Tibial artery (tissue), 4 donors: ENCODE measurements around the gene SNX32.

ENCODE experiments used
- DNase-seq, 2 donors: peaks; one replicate each; pipeline ENCODE4 v3.0.0-alpha.2; 2019
- H3K27ac ChIP-seq, 2 donors: fragments of 200-600 bp; sonication (generic) in 1 of 2; 1 replicate in 1 of 2; 2 replicates in 1 of 2; pipeline ENCODE4 v1.5.1; 2018 to 2019; ENCODE audit warnings: mild to moderate bottlenecking in 1 of 2
- H3K27me3 ChIP-seq, 2 donors: fragments of 200-600 bp; sonication (generic) in 1 of 2; one replicate each; pipeline versions ENCODE4 v1.5.1 to v1.6.0; 2016 to 2019
- H3K36me3 ChIP-seq, 3 donors: fragments of 200-600 bp; sonication (generic) in 2 of 3; one replicate each; pipeline ENCODE4 v1.5.1; 2016 to 2019; ENCODE audit warnings: mild to moderate bottlenecking in 2 of 3
- H3K4me1 ChIP-seq, 4 donors: fragments of 200-600 bp; sonication (generic) in 2 of 4; 1 replicate in 3 of 4; 2 replicates in 1 of 4; pipeline ENCODE4 v1.5.1; 2016 to 2019
- H3K4me3 ChIP-seq, 2 donors: fragments of 200-600 bp; sonication (generic) in 1 of 2; 1 replicate in 1 of 2; 2 replicates in 1 of 2; pipeline ENCODE4 v1.5.1; 2018 to 2019; ENCODE audit warnings: mild to moderate bottlenecking in 2 of 2
- H3K9me3 ChIP-seq, 3 donors: fragments of 200-600 bp; sonication (generic) in 1 of 3; one replicate each; pipeline ENCODE4 v1.5.1; 2016 to 2019
- CTCF ChIP-seq, 2 experiments: fragments of 200-600 bp in 1 of 2; fragments of 450-650 bp in 1 of 2; IDR thresholded peaks; one replicate each; pipeline ENCODE4 v1.5.1; 2017 to 2019; ENCODE audit warnings: antibody characterized with exemption in 2 of 2, mild to moderate bottlenecking in 1 of 2, moderate library complexity in 1 of 2
- intact Hi-C: fragments of 100-400 bp; cut with DNase I; formaldehyde crosslinking; loops from one replicate; pipeline ENCODE4 v1.15.0; 2023; ENCODE audit warnings: low total_unique reads

Gene SNX32

GRCh38 chr11:65787649-65788622, 45.8 kb upstream of the SNX32 start:
- H3K27me3 ChIP-seq, result peaks cover 10 to 69% of the 10 kb centered on the region in 2 donors
- intact Hi-C loops, result no loop called here
- H3K4me3 ChIP-seq, result peak overlapping the region in 1 of 2 donors; percentile 40
- peaks cover 0 to 45% (median 23%) of the 10 kb centered on the region in 4 donors for H3K4me1 ChIP-seq
- TF ChIP-seq CTCF (IDR thresholded peaks at IDR 0.05), result no peak
- no peaks in the 10 kb centered on the region for H3K36me3 ChIP-seq
- no peak overlapping the region for H3K27ac ChIP-seq
- H3K9me3 ChIP-seq, result no peaks in the 10 kb centered on the region
- no peak for DNase-seq

- no peak overlapping the region for H3K27ac ChIP-seq
- no peak for DNase-seq
- H3K36me3 ChIP-seq, result no peaks in the 10 kb centered on the region
- H3K4me3 ChIP-seq, result no peak overlapping the region
- intact Hi-C loops, result no loop called here
- no peak for TF ChIP-seq CTCF (IDR thresholded peaks at IDR 0.05)
- H3K4me1 ChIP-seq, result peaks cover 0 to 52% (median 23%) of the 10 kb centered on the region in 4 donors
- H3K27me3 ChIP-seq, result peaks cover 10 to 75% of the 10 kb centered on the region in 2 donors
- no peaks in the 10 kb centered on the region for H3K9me3 ChIP-seq
These were observed 44.9 kb upstream of the SNX32 start for GRCh38 chr11:65788821-65789220.

GRCh38 chr11:65789230-65790103, 44.3 kb upstream of the SNX32 start:
- DNase-seq, result no peak
- intact Hi-C loops, result no loop called here
- H3K27ac ChIP-seq, result no peak overlapping the region
- H3K4me1 ChIP-seq, result peaks cover 0 to 52% (median 23%) of the 10 kb centered on the region in 4 donors
- H3K36me3 ChIP-seq, result peaks cover 0 to 2% (median 0%) of the 10 kb centered on the region in 3 donors
- no peaks in the 10 kb centered on the region for H3K9me3 ChIP-seq
- peaks cover 10 to 82% of the 10 kb centered on the region in 2 donors for H3K27me3 ChIP-seq
- no peak overlapping the region for H3K4me3 ChIP-seq
- TF ChIP-seq CTCF (IDR thresholded peaks at IDR 0.05), result no peak

- no peak for DNase-seq
- no peak overlapping the region for H3K27ac ChIP-seq
- no peak overlapping the region for H3K4me3 ChIP-seq
- no peaks in the 10 kb centered on the region for H3K9me3 ChIP-seq
- TF ChIP-seq CTCF (IDR thresholded peaks at IDR 0.05), result no peak
- peaks cover 10 to 88% of the 10 kb centered on the region in 2 donors for H3K27me3 ChIP-seq
- intact Hi-C loops, result no loop called here
- peaks cover 0 to 8% (median 0%) of the 10 kb centered on the region in 3 donors for H3K36me3 ChIP-seq
- H3K4me1 ChIP-seq, result peaks cover 0 to 52% (median 23%) of the 10 kb centered on the region in 4 donors
These were observed 43.5 kb upstream of the SNX32 start for GRCh38 chr11:65790104-65790901.
